ENCODE measurements around the gene TSC22D2.
A peak's percentile ranks its signal among the peaks of the same experiment; 100 is the strongest.

The TSC22D2 gene

DNA sequence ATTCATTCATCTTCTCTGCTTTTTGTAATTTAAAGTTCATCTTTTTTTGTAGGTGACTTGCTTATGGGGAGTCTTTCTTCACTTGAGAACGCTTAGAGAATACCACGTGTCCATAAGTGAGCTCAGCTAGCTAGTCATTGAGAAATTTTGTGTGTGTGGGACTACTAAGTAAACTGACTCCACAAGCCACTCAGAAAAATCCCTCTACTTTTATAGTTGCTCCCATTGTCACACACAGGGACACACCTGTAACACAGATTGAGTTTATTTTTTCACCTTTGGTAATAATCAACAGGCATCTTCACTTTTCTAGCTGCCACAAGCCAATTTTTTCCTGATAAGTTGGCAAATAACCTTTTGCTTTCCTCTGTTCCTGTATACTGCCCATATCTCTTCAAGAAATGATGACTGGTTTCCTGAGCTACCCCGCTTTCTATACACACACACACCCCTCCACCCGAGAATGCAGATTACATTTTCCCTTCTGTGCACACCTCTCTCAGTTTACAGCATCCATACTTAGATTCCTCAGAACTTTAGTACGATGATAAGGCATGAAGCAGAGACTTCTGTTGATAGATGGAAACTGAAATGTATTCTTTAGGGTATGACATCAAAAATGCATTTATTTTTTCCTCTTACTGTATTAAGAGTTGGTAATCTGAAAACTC is 4.6 kb downstream of the TSC22D2 start:
- DNase-seq: peak; percentile 47

DNA sequence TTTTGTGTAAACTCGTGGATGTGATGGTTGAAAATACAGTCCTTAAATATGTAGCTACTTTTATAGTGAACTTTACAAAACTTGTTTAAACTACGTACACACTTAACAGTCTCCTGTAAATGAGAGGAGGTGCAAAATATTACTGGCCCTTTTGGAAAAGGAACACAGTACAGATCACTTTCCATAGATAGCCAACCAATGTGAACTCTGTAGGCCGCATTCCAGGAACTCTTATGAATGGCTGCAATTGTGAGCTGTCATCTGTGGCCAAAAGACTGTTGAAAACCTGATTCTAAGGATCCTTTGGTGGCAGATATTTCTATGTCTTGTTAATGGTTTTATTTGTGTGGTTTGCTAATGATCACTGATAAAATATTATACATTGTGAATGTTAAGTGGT is 6.2 kb downstream of the TSC22D2 start:
- DNase-seq: peak; percentile 8

DNA sequence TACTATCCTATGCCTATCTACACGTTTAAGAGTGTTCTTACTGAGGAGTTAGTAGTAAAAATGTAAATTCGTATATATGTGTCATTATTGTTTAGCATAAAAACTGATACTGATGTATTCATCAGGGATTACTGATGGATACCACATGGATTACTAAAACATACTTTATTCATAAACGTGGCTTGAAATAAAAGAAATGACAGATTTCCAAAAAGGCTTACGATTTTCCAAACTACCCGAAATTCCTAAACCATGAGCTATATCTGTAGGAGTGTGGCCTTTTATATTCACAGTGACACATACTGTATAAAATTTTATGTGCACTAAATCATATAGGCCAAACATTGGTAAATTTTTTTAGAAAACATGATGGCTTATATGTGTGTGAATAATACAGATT is 6.9 kb downstream of the TSC22D2 start:
- DNase-seq: no peak

DNA sequence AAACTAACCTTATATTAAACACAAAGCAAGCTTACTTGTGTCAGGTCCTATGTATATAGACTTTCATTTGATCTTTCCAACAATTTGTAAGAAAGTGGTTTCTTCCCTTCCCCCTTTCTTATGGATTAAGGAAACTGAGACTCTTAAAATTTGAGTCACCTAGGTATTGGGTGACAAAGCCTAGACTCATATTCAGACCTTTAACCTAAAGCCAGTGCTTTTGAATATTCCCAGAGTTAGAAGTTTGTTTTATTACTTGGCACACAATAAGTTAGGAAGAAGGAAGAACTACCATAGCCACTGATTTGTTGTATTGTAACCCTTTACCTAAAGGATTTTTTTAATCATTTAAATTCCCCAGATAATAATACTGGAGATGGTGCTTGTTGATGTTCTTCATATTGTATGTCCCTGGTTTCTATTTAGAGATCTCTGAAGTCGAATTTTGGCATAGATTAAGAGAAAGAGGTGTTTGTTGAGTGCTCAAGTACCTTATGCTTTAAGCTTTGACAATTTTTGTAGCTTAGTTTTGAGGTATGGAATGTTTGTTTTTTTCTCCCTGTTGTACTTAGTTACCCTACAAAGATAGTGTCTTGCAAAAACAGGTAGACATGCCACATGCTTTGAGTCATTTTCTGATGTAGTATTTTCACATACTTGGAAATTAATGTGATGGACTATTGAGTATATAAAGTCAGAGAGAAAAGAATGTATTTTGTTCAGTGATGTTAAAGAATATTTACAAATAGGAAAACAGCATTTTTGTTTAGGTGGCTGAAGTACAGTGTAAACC is 11.2 kb downstream of the TSC22D2 start:
- DNase-seq: no peak

DNA sequence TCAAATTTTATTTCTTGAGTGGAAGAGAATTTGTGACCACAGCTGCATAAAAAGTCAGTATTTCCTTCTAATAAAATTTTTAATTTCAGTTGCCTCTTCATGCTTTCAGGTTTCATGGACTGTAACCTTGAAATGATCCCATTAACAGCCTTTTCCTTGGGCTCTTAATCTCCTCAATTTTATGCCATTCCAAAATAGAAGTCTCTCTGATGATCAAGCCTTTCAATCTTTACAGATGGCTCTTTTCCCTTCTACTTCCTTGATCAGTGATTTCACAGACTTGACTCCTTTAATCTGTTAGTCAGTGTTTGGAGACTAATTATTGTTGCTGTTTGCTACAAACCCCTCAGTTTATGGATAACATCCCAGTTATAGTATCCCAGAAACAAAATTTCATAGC is 11.9 kb downstream of the TSC22D2 start:
- no peak for DNase-seq

DNA sequence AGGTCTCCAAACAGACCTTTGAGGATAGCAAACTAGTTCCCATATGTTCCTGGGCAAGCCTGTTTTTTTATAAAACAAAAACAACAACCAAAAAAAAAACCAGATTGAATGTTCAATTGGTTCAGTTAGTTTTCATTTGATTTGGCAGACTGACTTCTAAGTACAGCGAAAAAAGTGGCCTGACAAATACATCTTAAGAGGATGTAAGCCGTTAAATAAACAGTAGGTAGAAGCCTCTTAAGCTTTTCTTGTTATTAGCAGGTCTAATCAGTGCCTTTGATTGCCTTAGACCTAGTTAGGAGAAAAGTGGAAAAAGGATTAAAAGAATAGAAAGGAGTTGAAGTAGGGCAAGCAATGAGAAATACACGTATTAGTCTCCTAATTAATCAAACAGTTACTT is 13.2 kb downstream of the TSC22D2 start:
- DNase-seq: no peak

DNA sequence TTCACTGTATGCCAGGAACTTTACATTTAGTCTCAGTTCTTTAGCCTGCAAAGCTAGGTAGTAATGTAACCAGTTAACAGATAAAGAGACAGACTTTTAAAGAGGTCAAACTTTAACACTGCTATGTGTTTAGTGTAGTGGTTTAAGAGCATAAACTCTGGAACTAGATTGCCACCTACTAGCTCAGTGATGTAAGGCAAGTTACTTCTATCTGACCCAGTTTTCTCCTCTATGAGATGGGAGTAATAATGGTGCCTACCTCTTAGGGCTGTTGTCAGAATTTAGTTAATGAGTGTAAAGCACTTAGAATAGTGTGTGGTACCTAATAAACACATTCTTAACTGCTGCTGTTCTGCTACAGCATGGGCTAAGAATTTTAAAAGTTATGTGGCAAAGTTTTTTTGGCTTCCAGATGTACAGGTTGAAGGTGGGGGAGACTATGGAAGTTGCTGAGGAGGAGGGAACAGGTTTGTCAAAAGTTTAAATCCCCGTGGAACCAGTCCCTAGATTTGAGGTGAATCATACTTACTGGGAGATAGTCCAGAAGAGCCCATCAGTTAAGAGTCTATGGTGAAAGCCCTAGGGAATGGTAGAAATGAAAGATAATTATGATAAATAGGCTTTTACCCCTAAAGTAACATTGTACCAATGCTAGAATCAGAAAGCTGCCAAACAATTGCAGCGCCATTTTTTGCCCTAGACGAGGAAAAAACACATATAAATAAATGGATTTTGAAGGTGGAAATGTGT is 13.9 kb downstream of the TSC22D2 start:
- peak; percentile 4 for DNase-seq

DNA sequence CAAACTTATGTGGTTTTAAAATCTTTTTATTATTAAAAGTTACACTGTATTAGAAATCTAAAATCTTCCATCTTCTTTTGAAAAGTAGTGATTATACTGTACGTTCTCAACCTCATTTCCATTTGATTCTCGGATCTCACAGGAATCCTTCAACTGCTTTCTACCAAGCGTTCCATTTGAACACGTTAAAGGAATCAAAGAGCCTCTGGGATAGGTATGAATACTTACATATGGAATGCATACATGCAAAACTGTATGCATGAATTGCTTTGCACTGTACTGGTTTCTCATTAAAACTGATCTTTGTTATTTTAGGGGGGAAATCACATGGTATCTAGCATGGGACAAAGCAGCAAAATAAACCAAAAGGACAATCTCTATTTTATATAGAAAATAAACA is 14.8 kb downstream of the TSC22D2 start:
- no peak for DNase-seq

DNA sequence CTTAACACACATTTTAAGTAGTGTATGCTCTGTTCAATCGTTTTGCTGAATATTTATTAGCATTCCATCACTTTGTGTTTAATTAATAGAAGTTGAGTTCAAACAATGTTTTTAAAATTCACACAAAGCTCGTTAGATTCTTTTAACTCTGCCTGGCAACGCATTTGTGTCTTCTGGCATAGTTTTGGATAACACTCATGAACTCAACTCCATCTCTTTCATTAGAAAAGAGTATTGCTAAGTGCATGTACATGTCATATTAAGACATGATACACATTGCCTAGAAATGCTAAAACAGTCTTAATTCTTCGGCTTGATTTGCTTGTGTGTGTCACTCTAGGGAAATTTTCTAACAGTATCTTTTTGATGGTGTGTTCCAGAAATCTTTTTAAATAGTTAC is 15.7 kb downstream of the TSC22D2 start:
- DNase-seq: no peak

DNA sequence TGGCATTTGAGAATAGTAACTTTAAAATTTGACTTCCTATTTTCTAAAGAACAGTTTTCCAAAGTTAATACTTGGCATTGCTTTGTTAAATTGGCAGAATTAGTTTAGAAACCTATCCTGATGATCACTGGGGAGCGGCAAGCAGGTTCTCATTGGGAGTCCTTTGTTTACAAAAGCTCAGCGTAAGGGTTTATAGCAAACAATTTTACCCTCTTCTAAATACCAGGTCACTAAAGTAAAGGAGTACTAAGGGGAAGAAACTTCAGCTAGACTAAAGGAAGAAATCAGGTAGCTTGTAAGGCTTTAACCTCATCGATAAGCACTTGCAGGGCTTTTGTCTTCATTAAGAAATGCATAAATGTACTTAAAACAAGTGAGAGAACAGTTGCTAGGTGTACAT is 18.2 kb downstream of the TSC22D2 start:
- DNase-seq: no peak

DNA sequence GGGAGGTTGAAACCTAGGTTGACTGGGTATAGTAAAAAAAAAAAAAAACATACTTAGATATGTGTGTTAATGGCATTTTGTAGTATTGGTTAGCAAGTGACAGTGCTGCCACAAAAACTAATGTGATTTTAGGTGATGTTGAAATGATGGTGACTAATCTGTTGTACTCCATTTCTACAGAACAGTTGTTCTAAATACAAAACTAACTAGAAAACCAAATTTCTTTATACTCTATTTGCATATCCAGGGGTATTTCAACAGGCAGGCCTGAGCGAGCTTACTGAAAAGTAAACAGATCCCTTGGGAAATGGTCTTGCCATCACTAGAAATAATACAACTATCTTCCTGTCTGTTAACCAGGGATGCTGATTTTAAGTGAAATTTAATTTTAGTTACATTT is 20.5 kb downstream of the TSC22D2 start:
- DNase-seq: peak; percentile 1

DNA sequence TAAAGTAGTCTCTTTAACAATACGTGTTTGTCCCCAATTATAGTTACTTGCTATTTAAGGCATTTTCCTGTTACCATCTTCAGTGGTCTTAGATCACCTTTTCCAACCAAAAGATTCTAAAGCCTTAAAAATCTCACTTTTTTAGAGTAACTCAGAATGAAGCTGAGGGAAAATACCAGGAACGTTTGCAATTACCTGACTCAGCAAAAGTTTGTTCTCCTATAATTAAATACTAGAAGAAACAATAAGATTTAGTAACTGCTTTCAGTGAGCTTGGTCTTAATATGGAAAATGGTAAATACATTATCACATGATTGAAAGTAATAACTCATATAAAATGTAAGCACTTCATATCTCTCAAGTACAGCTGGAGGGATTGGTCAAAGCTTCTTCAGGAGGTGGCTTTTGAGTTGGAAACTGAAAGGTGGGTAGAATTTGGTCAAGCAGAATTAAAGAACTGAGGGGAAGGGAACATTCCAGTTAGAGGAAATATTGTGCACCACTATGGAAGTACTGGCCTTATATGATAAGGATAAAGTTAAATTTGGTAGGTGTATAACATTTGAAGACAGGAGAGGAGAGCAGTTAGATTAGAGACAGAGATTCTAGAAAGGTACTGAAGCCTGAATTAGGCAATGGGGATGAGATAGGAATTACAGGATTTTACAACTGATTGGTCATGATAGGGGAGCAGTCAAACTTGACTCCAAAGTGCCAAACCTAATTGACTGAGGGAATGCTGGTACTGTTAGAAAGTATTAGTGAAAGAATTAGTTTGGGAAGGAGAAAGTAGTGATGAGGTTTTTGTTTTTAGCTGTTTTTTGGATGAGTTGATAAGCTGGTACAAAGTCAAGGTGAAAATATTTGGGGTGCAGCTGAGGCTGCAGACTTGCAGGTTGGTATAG is 21.9 kb downstream of the TSC22D2 start:
- DNase-seq: no peak

DNA sequence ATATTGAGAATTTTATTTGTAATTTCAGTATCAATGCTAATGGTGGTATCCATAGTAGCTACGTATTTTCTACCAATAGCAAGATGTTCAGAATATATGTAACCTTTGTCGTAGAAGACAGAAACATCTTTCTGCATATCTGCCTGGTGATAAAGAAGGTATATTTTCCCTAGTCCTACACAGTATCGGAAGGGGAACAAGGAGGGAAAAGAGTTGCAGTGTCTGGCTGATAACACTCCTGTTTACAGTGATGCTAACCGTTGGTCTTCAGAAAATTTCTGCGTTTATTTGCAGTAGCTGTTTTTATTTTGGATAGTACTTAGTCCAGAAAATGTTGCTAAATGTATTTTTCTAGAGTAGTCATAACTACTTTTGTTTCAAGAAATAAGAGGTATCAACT is 25.2 kb downstream of the TSC22D2 start:
- DNase-seq: no peak

DNA sequence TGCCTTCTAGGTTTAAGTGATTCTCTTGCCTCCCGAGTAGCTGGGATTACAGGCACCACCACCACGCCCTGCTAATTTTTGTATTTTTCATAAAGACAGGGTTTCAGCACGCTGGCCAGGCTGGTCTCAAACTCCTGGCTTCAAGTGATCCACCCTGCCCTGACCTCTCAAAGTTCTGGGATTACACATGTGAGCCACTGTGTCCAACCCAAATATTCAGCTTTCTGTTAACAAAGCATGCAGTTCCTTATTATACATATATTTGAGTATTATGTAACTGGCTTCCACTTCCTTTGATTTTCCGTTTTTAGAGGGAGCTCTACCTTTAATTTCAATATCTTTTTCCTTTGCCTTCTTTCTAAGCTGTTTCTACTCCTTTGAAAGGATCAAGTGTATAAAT is 26.1 kb downstream of the TSC22D2 start:
- no peak for DNase-seq

DNA sequence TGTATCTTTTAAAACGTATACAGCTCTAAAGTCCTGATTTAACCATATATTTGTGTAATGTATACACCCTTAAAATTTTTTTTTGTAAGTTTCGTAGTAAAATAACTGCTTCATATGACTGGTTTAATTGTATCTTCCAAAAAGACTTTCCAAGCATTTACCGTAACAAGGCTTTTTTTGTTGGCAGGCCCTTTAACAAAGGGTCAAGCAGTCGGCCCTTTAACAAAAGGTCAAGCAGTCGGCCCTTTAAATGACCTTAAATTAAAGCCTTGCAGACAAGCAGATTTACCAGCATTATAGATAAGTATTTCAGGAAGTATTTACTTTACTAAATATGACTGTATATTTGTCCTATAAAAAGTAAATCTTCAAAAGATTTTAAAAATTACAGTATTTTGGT is 28.1 kb downstream of the TSC22D2 start:
- no peak for DNase-seq

DNA sequence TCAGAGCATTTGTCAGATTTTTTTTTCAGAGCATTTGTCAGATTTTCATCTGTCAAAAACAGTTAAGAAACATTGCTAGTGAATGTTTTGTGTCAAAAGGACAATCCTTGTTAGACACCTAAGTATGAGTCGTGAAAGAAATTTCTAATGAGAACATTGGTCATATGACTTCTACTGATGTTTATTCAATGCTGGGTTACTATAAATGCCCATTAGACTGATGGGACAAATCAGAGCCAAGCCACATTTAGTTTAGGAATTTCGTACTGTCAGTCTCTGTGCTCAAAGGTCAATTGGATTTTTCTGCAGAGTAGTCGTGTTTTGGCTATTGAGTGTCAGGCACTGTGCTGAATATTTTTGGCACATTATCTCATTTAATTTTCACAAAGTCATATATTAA is 31.6 kb downstream of the TSC22D2 start:
- DNase-seq: no peak

DNA sequence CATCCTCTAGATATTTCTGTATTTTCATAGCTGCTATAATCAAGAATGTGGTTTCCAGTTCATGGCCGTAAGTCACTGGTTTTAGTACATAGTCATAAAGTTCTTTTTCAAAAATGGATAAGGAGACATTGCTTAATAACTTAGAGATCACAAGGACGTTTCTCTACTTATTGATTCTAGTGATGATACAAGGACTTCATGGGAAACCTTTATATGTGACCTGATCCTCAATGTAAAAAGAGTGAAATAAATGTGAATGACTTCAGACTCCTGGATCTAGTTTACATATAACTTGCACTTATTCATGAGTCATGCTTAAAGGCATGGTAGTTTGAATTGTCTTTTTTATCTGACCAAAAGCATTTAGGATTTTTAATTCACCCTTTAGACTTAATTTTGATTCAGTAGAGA is 35.2 kb downstream of the TSC22D2 start:
- no peak for DNase-seq

DNA sequence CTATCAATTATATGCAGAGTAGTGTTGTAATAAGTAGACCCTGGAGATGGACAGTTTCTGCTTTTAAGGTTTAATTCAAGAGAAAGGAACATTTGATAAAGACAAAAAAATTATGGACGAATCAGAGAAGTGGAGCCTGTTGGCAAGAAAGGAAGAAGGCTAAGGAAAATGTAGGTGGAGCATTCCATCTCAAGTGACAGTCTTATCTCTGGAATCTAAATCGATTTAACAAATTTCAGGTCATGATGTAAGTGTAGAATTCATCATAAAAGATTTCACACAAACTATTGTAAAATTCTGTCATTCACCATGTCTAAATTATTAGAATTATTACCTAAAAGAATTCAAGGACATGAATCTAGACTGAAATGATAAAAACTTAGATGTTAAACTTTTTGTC is 36.3 kb downstream of the TSC22D2 start:
- DNase-seq: no peak

DNA sequence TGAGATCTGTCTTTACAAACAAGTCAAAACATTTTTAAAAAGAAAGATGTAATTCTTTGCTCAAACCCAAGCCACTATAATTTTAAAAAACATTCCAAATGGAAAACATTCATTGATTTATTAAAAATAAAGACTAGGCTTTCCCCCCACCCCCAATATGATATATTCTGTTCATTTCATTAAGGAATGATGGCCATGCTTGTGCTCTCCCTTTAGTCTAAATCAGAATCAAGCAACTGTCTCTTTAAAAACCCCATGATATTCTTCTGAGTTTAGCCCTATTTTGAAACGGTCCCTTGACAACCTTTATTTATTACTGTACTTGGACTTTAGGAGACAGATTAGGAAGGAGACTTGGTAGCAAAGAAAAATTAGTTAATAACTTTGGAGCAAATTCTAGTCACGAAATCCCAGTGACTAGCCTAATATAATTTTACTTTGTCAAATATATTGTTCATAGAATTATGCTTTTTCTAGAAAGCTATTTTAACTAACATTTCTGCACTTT is 38.4 kb downstream of the TSC22D2 start:
- no peak for DNase-seq

DNA sequence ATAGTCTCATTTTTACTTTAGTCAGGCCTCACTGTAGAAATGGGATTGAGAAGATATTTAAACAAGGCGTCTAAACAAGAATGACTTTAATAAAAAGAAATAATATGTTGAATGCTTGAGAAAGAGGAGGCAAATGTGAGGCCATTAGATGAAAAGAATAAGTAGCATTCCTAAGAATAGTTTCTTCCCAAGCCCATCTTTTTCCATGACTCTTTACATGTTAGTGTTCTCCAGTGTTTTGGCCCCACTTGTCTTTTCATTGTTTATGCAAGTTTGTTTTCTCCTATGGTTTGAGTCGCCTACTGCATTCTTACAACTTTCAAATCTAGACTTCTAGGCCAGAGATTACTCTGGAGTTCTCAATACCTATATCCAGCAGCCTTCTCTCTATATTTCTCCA is 39.0 kb downstream of the TSC22D2 start:
- no peak for DNase-seq

DNA sequence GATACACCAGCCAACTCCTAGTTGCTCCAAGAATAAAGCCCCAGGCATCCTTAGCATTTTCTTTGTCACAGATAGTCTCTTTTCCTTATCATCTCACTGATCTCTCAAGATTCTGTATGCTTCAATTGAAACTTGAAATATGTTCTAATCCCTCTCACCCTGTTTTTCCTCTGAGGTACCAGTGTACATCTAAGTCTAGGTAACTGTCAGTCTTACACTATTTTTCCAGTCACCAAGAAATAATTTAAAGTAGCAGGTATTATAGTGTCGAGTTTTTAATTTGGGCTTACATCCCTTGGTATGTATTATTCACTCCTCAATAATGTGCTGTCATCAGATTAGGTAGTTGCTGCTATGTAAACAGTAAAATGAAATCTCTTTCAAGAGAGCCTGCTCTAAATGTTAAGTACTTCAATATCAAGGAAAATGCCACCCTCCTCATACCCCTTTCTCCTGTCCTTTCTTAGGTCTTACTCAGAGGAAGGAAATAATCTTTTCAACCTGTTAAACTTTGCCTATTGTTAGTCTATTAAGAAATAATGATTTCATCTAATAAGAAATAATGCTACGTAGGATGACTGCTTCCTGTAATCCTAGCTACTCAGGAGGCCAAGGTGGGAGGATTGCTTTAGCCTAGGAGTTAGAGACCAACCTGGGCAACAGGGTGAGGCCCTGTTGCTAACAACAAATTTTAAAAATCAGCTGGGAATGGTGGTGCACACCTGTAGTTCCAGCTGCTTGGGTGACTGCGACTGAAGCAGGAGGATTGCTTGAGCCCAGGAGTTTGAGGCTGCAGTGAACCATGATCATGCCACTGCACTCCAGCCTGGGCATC is 39.8 kb downstream of the TSC22D2 start:
- DNase-seq: peak; percentile 3

All from NCI-H69 (cell line).